GM19324 (cell line): ENCODE measurements around the gene OR14A2.
A peak's percentile ranks its signal among the peaks of the same experiment; 100 is the strongest.
"Not testable (repeated sequence)": the region's sequence is repeated elsewhere in the genome, so short reads cannot be mapped to it uniquely, and the experiment has no call there.

Experiments used
- ATAC-seq: cut with Tn5 transposase; IDR thresholded peaks from one replicate; pipeline ENCODE4 v1.9.1; 2021; ENCODE audit warnings: mild to moderate bottlenecking, moderate library complexity; ENCODE audit not compliant: unreplicated experiment, low FRiP score

Gene OR14A2

DNA sequence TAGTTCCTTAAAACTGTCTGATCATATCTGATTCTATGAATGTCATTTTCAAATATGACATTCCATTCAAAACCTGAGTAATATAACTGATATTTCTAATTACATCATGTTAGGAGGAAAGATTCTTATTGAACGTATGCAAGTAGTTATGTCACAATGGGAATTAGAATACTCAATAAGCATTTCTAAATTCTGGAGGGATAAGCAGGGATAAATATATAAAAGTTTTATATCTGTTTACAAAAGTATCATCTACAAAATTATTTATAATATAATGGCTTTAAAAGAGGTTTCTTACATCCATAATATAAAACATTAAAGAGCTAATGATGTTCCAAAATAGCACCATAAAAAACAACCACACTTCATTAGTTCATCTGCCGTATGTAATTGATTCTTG lies at the start of gene OR14A2:
Gene OR14A2, minus strand, starts transcription at position 101 of the 400 bp plus-strand sequence.
- no peak for ATAC-seq

DNA sequence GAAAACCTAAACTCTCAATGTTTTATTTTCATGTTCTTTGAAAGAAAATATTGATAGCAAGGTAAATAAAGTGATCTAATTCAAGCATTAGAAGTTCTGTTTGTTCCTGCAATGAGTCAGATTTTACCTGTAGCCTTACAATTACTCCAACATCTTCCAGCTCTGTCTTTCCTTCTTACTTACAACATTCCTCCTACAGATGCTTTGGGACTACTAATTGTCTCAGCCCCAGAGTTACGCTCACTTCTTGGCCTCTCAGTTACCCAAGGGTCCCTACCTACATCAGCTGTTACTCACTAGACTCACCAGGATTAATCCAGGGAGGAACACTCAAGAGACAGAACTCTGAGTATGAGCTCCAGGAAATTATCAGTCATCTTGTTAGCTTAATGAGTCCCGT lies 49.6 kb upstream of the OR14A2 start:
- ATAC-seq: no peak

DNA sequence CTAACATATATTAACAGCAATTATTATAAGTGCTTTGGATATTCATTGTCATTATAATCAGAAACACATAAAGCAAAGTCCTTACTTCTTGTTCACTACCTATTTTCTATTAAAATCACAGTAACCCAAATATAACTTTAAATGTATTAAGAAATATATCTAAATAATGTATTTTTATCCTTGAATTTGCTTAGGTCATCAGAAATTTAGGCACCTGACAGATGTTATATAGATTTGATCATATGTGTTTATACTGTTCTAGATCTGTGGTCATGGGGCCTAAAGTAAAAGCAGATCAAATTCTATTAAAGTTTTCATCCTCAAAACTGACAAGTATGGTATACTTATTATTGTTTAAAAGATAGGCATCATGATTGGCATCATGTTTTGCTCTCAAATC lies 21.7 kb upstream of the OR14A2 start:
- ATAC-seq: no peak

DNA sequence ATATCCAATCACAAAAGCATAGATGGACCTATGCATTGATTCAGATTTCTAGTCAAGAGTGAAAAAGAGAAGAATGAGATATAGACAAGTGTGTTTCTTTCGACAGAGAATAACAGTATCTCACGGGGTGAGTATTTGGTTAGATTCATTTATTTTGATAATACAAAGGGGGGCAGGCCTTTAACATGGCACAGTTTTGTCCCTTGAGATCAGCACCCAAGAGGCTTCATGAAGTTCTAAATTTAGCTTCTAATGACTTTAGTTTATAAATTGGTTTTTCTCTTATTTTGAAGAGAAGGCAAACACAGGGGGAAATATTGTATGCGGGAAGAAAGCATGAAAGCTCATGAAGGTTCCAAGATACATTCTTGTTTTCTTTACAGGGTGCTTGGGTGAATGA lies 12.5 kb upstream of the OR14A2 start, which contains the start of gene OR1C1:
Gene OR1C1, minus strand, starts transcription at position 101 of the 400 bp plus-strand sequence. CDS start 2,150 bp downstream, outside the sequence.
- ATAC-seq: no peak

DNA sequence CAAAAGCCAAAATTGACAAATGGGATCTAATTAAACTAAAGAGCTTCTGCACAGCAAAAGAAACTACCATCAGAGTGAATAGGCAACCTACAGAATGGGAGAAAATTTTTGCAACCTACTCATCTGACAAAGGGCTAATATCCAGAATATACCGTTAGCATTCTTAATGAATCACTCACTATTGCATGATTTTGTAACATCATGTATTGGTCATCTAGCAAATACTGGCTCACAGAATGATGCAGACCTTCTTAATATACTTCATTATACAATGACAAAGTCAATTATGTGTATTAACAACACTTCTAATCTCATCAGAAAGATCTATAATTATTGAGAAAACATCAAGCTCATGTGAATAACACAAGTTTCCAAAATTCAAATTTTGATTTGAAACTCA lies 6.4 kb upstream of the OR14A2 start:
- not testable (repeated sequence) for ATAC-seq

DNA sequence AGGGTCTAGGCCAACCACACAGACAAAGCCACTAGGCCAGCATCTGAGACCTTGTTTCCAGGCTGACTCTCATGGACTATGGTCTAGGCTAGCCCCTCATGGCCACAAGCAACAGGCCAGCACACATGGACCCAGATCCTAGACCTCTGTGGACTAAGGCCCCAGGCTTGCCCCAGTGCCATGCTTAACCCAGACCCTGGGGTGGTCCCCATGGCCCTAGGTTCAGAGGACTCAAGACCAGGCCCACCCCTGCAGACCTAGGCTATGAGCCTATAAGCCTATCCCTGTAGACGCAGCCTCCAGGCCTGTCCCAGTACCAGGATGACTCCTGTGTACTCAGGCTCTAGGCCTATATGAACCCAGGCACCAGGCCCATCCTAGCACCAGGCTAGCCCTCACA lies 1.9 kb upstream of the OR14A2 start:
- ATAC-seq: no peak

DNA sequence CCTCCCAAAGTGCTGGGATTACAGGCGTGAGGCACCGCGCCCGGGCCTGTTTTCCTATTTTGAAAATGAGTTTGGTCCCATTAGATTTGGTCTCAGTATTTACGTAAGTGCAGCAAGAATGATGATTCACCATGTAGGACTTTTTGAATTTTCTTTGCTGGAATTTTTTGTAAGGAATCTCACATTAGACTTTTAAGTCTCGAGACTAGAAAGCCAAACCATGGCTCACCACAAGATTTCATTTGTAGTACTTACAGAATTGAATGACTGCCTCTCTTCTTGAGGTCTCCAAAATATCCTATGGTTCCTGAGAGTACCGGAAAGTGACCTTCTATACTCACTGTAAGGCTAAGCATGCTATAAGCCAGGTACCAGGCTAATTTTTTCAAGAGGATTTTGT lies 325 bp downstream of the OR14A2 start:
- ATAC-seq: no peak

DNA sequence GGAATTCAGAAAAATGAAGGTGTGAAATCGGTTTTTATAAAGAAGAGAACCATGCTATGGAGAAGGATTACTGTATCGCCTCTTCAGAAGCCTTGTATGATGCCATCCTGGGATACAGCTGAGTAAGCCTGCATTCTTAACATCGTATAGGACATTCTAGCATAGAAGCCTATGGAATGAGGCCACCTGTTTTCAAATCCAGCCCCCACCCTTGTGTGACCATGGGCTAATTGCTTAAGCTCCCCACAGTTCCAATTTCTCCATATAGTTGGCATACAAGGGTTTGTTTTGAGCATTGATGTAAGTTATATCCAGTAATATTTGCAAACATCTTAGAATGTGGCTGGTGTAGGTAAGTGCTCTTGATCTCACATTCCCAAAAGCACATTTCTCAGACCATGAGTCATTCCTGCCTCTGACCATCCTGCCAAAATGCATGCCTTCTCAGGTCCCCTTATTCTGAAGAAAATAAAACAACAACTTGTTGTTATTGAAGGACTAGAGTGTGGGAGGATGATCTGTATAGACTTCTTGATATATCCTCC lies 1.5 kb downstream of the OR14A2 start:
- ATAC-seq: no peak

DNA sequence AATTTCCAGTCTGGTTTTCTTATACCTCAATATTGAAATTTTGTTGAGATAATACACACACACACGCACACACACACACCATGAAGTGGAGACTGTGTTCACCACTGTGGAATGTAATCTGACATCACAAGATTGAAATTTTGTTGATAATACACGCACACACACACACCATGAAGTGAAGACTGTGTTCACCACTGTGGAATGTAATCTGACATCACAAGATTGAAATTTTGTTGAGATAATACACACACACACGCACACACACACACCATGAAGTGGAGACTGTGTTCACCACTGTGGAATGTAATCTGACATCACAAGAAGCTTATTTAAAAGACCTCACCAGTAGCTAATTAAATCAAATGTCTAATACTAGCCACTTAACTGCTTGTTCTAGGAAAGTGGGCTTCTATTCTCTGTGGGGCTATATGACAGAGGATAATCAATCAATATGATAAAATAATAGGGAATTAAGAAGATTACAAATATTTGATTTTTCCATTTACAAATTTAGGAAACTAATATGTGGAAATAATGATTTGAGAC lies 5.7 kb downstream of the OR14A2 start:
- not testable (repeated sequence) for ATAC-seq

DNA sequence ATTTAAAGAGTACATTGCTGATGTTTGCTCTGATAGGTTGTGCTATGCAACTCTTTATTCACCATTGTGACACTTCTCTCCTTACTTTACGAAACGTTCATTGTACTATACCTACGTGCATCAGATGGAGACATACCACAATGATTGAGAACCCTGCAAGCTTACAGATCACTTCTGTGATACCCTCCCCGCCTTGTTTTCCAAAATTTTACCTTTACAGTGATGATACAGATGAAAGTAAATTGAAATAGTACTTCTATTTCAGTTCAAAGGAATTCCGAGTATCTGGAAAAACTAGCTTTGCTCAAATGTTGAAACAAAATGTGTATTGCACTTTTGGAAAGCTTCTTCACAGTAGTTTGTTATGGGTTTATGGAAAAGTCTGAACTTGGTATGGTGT lies 6.2 kb downstream of the OR14A2 start:
- ATAC-seq: no peak

DNA sequence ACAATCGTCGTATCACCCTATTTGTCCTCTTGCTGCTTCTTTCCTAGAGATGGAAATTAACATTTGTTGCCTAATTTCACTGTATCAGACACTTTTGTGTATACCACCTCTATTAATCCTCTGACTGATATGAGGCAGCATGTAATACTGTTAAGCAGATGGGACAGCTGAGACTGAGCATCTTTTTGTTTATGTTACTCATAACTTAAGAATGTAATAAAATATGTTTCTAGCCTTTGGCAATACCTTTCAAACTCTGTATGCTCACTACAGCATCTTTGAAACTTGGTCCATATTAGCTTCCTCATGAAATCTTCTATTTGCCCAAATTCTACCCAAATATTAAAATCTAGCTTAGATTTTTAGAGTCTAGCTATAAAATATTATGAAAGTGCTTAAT lies 7.2 kb downstream of the OR14A2 start:
- ATAC-seq: no peak

DNA sequence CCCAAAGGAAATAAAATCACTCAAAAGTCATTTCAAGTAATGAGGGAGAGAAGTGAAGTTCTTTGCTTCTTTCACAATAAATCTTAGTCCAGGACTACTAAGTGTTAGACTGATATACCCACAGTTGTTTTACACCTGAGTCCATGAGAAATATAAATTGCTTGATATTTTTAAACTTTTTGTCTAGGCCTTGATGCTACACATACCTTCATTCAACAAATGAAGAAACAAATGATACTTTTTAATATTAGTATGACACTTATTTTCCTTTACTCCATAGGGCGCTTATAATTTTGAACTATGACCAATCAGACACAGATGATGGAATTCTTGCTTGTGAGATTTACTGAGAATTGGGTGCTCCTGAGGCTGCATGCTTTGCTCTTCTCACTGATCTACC lies 9.6 kb downstream of the OR14A2 start, which contains the start of gene OR14K1:
Gene OR14K1, plus strand, starts transcription at position 301 of the 400 bp plus-strand sequence. Its CDS starts 0 bp downstream, at position 301.
- ATAC-seq: no peak

DNA sequence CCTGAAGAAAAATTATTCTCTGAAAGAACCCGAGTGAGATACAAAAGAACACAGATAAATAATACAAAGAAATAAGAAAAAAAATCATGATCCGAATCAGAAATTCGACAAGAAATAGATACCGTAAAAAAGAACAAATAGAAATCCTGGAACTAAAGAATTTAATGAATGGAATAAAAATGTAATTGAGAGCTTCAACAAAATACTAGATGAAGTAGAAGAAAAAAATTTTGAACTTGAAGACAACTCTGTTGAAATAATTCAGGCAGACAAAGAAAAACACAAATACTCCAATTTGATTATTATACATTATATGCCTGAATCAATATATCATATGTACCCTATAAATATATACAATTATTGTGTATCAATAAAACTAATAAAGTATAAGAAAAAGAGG lies 26.7 kb downstream of the OR14A2 start:
- ATAC-seq: no peak

DNA sequence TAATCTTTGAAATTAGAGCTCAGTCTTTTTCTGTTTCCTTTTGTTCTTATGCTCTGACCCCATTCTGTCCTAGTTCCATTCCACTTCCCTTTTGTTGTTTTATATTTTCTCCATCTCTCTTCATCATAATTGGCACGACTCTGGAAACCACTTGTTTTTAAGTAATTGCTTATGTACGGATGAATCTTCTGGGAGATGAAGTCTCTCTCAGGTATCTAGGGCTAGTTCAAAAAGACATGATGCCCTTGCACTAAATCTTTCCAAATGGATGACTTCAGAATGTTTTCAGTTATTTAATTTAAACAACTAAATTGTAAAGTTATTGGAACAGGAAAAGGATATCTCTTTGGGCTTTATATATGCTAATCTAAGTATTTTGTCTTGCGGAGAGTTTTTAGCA lies 31.4 kb downstream of the OR14A2 start, which contains the start of gene OR6F1:
Gene OR6F1, minus strand, starts transcription at position 101 of the 400 bp plus-strand sequence. CDS start 3,891 bp downstream, outside the sequence.
- no peak for ATAC-seq

DNA sequence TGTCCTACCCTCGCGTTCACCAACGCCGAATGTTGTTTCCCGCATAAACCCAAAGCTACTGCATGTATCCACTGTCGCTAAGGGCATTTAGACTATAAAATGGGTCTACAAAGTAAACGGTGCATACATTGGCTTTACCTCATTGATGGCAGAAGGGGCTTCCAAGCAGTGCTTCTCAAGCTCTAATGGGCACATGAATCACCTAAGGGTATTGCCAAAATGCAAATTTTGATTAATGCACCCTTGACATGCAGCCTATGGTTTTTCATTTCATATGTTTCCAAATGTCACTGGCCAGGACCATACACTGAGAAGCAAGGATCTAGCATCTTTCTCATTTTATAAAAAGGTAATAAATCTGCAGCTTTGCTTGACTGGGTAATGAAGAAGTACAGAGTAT lies 34.2 kb downstream of the OR14A2 start:
- no peak for ATAC-seq

DNA sequence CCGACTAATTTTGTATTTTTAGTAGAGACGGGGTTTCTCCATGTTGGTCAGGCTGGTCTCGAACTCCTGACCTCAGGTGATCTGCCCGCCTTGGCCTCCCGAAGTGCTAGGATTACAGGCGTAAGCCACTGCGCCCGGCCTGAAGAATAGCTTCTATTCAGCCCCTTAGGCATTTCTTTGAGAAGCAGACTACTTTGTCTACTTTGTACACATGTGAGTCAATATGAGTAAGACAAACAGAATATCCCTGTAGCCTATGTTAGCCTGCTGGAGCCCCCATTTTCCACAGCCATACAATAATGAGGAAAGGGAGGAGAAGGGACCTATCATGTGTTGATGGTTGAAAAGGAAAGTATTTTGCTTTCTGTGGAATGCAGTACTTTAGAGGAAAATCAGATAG lies 37.3 kb downstream of the OR14A2 start:
- ATAC-seq: not testable (repeated sequence)

DNA sequence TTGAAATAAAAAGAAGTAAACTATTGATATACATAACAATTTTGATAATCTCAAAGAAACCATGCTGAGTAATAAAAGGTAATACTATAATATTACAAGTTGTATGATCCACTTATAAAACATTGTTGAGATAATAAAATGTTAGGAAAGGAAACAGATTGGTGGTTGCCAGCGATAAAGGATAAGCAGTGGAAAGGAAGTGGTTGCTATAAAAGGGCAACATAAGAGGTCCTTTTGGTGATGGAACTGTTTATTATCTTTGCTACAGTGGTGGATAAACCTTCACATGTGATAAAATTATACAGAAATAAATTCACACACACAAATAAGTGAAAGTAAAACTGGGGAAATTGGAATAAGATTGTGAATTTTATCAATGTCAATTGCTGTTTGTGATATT lies 46.6 kb downstream of the OR14A2 start:
- ATAC-seq: no peak

DNA sequence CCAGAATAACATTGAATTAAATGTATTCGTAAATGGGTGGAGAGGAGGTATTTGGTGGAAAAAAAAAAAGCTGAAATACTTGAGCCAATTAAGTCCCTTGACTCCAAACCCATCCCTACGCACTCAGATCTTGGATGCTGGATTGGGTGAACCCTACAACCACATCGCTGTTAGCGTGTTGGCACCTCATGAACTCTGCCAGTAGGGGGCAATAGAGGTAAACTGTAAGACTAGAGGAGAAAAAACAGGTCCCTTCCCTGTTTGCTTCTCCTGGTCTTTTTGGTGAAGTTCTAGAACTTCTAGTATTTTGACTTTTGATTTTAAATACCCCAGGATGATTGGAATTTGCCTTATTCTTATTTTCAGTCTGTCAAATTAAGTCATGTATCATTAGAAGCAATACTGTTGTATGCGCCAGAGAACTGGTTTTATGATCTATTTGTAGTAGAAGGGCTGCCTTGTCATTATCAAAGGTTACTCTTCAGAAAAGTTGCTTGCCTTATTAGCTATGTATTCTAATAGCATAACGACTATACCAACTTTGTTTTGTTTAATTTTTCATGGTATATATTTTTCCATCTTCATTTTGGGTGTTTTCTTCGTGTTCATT lies 66.5 kb downstream of the OR14A2 start:
- peak; percentile 58 for ATAC-seq

DNA sequence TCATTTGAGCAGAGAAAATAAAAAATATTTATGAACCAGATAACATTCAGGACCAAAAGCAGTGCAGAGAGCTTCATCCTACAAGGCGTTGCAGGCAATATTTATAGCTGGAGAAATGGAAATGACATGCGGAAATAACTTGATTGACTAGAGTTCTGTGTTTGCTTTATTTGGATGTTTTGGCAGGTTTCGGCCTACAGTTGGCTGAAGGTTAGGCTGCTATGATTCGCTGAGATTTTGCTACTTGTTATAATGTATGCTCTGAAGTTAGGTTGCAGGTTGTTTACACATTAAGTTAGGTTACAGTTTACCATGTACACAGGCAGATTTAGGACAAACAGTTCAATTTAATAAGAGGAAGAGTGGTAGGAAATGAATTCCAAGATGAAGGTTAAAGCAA lies 67.8 kb downstream of the OR14A2 start:
- no peak for ATAC-seq

DNA sequence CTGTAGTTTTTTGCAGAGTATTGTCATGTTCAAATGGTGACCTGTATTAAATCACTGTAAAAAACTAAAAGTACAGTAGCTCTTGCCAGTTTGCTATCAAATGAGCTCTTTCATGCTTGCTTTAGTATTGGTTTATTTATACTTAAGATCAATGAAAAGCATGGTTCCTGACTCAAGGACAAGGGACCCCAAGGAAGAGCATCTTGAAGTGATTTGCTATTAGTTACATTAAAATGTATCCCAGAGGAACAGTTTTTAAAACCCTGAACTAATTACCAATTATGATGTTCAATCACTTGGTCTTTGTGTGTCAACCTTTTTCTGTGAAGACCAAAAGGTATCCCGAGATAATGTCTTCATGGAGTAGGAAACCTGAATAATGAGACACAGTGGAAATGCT lies 68.3 kb downstream of the OR14A2 start, which contains the start of gene OR13G1:
Gene OR13G1, minus strand, starts transcription at position 101 of the 400 bp plus-strand sequence. CDS start 6,698 bp downstream, outside the sequence.
- no peak for ATAC-seq
